Mucosa of rectum (tissue), 2 donors: ENCODE data around the gene CDH13.

Experiments
- H3K27ac ChIP-seq, 2 donors: one replicate each; pipeline ENCODE4 v1.7.0; 2013; ENCODE audit warnings: inconsistent platforms in 2 of 2, low read depth in 2 of 2, low read length in 2 of 2
- H3K27me3 ChIP-seq, 2 donors: one replicate each; pipeline ENCODE4 v1.7.0; 2013; ENCODE audit warnings: low read length in 2 of 2; ENCODE audit not compliant: control insufficient read depth in 2 of 2, insufficient read depth in 2 of 2
- H3K36me3 ChIP-seq, 2 donors: one replicate each; pipeline ENCODE4 v1.7.0; 2013; ENCODE audit warnings: low read length in 2 of 2; ENCODE audit not compliant: control insufficient read depth in 2 of 2, insufficient read depth in 2 of 2
- H3K4me1 ChIP-seq, 2 donors: one replicate each; pipeline ENCODE4 v1.7.0; 2013; ENCODE audit warnings: low read length in 2 of 2, mild to moderate bottlenecking in 1 of 2; ENCODE audit not compliant: control insufficient read depth in 2 of 2, insufficient read depth in 2 of 2
- H3K4me3 ChIP-seq, 2 donors: one replicate each; pipeline ENCODE4 v1.7.0; 2013; ENCODE audit warnings: low read length in 2 of 2
- H3K9ac ChIP-seq, 2 donors: one replicate each; pipeline ENCODE4 v1.7.0; 2013; ENCODE audit warnings: low read length in 2 of 2, low read depth in 1 of 2, mild to moderate bottlenecking in 1 of 2
- H3K9me3 ChIP-seq, 2 donors: one replicate each; pipeline ENCODE4 v1.7.0; 2013; ENCODE audit warnings: low read length in 2 of 2; ENCODE audit not compliant: control insufficient read depth in 2 of 2
- donor health status: healthy.
- donor health status: Normal muscosa, but diverticular disease.

CDH13 gene

GRCh38 chr16:83541231-83541630, 914.5 kb downstream of the CDH13 start:
- H3K9ac ChIP-seq: no peak overlapping the region
- H3K27ac ChIP-seq: no peak overlapping the region
- H3K9me3 ChIP-seq: no peaks in the 10 kb centered on the region
- H3K36me3 ChIP-seq: no peaks in the 10 kb centered on the region
- H3K4me3 ChIP-seq: no peak overlapping the region
- H3K4me1 ChIP-seq: no peaks in the 10 kb centered on the region
- H3K27me3 ChIP-seq: no peaks in the 10 kb centered on the region

GRCh38 chr16:83542491-83542890, 915.7 kb downstream of the CDH13 start:
- no peaks in the 10 kb centered on the region for H3K36me3 ChIP-seq

GRCh38 chr16:83549316-83550182, 922.8 kb downstream of the CDH13 start:
- Histone ChIP-seq H3K9me3 (no peaks in the 10 kb centered on the region), H3K9ac (no peak overlapping the region), H3K27me3 (no peaks in the 10 kb centered on the region), H3K36me3 (no peaks in the 10 kb centered on the region), H3K4me3 (no peak overlapping the region), H3K4me1 (no peaks in the 10 kb centered on the region), H3K27ac (no peak overlapping the region)

More at GRCh38 chr16:83542491-83542890, 915.7 kb downstream of the CDH13 start:
- no peak overlapping the region for H3K9ac ChIP-seq
- no peak overlapping the region for H3K27ac ChIP-seq
- no peaks in the 10 kb centered on the region for H3K9me3 ChIP-seq
- H3K4me1 ChIP-seq: no peaks in the 10 kb centered on the region
- no peak overlapping the region for H3K4me3 ChIP-seq
- no peaks in the 10 kb centered on the region for H3K27me3 ChIP-seq

- Histone ChIP-seq H3K27me3 (no peaks in the 10 kb centered on the region), H3K4me3 (no peak overlapping the region), H3K9ac (no peak overlapping the region), H3K4me1 (no peaks in the 10 kb centered on the region), H3K27ac (no peak overlapping the region), H3K9me3 (no peaks in the 10 kb centered on the region), H3K36me3 (no peaks in the 10 kb centered on the region)
Observed at GRCh38 chr16:83550183-83550569, 923.4 kb downstream of the CDH13 start.

GRCh38 chr16:83552228-83552627, 925.5 kb downstream of the CDH13 start:
- Histone ChIP-seq H3K9me3 (no peaks in the 10 kb centered on the region), H3K4me1 (no peaks in the 10 kb centered on the region), H3K4me3 (no peak overlapping the region), H3K27me3 (no peaks in the 10 kb centered on the region), H3K9ac (no peak overlapping the region), H3K27ac (no peak overlapping the region), H3K36me3 (no peaks in the 10 kb centered on the region)

- no peaks in the 10 kb centered on the region for H3K27me3 ChIP-seq
- H3K36me3 ChIP-seq: no peaks in the 10 kb centered on the region
- H3K9ac ChIP-seq: no peak overlapping the region
- no peaks in the 10 kb centered on the region for H3K9me3 ChIP-seq
- H3K27ac ChIP-seq: no peak overlapping the region
- no peak overlapping the region for H3K4me3 ChIP-seq
- H3K4me1 ChIP-seq: no peaks in the 10 kb centered on the region
Observed at GRCh38 chr16:83552930-83553329, 926.2 kb downstream of the CDH13 start.

GRCh38 chr16:83554096-83554495, 927.3 kb downstream of the CDH13 start:
- Histone ChIP-seq H3K27ac (no peak overlapping the region), H3K9me3 (no peaks in the 10 kb centered on the region), H3K27me3 (no peaks in the 10 kb centered on the region), H3K4me3 (no peak overlapping the region), H3K4me1 (no peaks in the 10 kb centered on the region), H3K36me3 (no peaks in the 10 kb centered on the region), H3K9ac (no peak overlapping the region)

- H3K9ac ChIP-seq: no peak overlapping the region
- H3K4me3 ChIP-seq: no peak overlapping the region
- no peak overlapping the region for H3K27ac ChIP-seq
- no peaks in the 10 kb centered on the region for H3K27me3 ChIP-seq
- H3K9me3 ChIP-seq: no peaks in the 10 kb centered on the region
- no peaks in the 10 kb centered on the region for H3K36me3 ChIP-seq
- H3K4me1 ChIP-seq: no peaks in the 10 kb centered on the region
Observed at GRCh38 chr16:83554540-83554939, 927.8 kb downstream of the CDH13 start.

GRCh38 chr16:83561876-83562275, 935.1 kb downstream of the CDH13 start:
- no peaks in the 10 kb centered on the region for H3K4me1 ChIP-seq
- H3K9me3 ChIP-seq: no peaks in the 10 kb centered on the region
- no peak overlapping the region for H3K9ac ChIP-seq
- H3K27ac ChIP-seq: no peak overlapping the region
- H3K27me3 ChIP-seq: no peaks in the 10 kb centered on the region
- no peaks in the 10 kb centered on the region for H3K36me3 ChIP-seq
- H3K4me3 ChIP-seq: no peak overlapping the region

- no peaks in the 10 kb centered on the region for H3K9me3 ChIP-seq
- no peaks in the 10 kb centered on the region for H3K27me3 ChIP-seq
- no peak overlapping the region for H3K27ac ChIP-seq
- no peak overlapping the region for H3K9ac ChIP-seq
- no peaks in the 10 kb centered on the region for H3K36me3 ChIP-seq
- H3K4me1 ChIP-seq: no peaks in the 10 kb centered on the region
- H3K4me3 ChIP-seq: no peak overlapping the region
Observed at GRCh38 chr16:83568345-83568744, 941.6 kb downstream of the CDH13 start.
